Fibroblast of lung (primary cell): ENCODE results near the gene PCGF3.

ENCODE experiments used
- EZH2 ChIP-seq: IDR thresholded peaks from 2 replicates; pipeline ENCODE4 v1.5.1; 2012; ENCODE audit warnings: low read length, control low read depth, mild to moderate bottlenecking; ENCODE audit errors: missing control alignments
- TF ChIP-seq, protein P1 (sequence below), 2 donors: IDR thresholded peaks in 1 of 2; conservative IDR thresholded peaks in 1 of 2; 1 replicate in 1 of 2; 2 replicates in 1 of 2; pipeline ENCODE4 v1.5.1; 2011 to 2012; ENCODE audit warnings: low read length in 2 of 2, control low read depth in 1 of 2, inconsistent platforms in 1 of 2, low read depth in 1 of 2, mild to moderate bottlenecking in 1 of 2

- TF ChIP-seq, protein P1, sequence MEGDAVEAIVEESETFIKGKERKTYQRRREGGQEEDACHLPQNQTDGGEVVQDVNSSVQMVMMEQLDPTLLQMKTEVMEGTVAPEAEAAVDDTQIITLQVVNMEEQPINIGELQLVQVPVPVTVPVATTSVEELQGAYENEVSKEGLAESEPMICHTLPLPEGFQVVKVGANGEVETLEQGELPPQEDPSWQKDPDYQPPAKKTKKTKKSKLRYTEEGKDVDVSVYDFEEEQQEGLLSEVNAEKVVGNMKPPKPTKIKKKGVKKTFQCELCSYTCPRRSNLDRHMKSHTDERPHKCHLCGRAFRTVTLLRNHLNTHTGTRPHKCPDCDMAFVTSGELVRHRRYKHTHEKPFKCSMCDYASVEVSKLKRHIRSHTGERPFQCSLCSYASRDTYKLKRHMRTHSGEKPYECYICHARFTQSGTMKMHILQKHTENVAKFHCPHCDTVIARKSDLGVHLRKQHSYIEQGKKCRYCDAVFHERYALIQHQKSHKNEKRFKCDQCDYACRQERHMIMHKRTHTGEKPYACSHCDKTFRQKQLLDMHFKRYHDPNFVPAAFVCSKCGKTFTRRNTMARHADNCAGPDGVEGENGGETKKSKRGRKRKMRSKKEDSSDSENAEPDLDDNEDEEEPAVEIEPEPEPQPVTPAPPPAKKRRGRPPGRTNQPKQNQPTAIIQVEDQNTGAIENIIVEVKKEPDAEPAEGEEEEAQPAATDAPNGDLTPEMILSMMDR (conservative IDR thresholded peaks at IDR 0.05 in 1 of 2, IDR thresholded peaks at IDR 0.05 in 1 of 2; ENCODE audit: low read depth in 1 of 2, low read length in 2 of 2): no peak
- no peak for TF ChIP-seq EZH2
Observed at GRCh38 chr4:791252-791897, 85.7 kb downstream of the PCGF3 start.
